Measurements from ENCODE around the gene SUPT3H. TPM values are rescaled to one million over a fixed set of nuclear protein-coding genes. Genes with fewer than 3 reads are reported as not detected.

Gene SUPT3H
- total and polyA plus RNA-seq, 2 donors from 2014 or later = 10.1 to 12.5 TPM

GRCh38 chr6:45229416-45229815 lies 148.3 kb downstream of the SUPT3H start:
- no peaks in the 10 kb centered on the region for H3K27me3 ChIP-seq (ENCODE audit: control insufficient read depth, insufficient read depth, low read length)

GRCh38 chr6:45226081-45226480 lies 151.7 kb downstream of the SUPT3H start:
- Histone ChIP-seq H3K27me3 (ENCODE audit: control insufficient read depth, insufficient read depth, low read length) (no peaks in the 10 kb centered on the region), H3K9ac (ENCODE audit: low read length in 3 of 3) (no peak overlapping the region), H3K27ac (ENCODE audit: low read depth in 2 of 2, low read length in 2 of 2) (no peak overlapping the region), H3K4me3 (ENCODE audit: low read length in 3 of 3) (no peak overlapping the region), H3K9me3 (ENCODE audit: control insufficient read depth in 2 of 3, insufficient read depth in 1 of 3, low read length in 3 of 3) (no peaks in the 10 kb centered on the region), H3K4me1 (ENCODE audit: control insufficient read depth in 2 of 3, insufficient read depth in 2 of 3, low read depth in 1 of 3, low read length in 3 of 3) (no peaks in the 10 kb centered on the region), H3K36me3 (ENCODE audit: control insufficient read depth in 2 of 3, insufficient read depth in 3 of 3, low read length in 3 of 3) (no peaks in the 10 kb centered on the region)
- intact Hi-C loops (cut with DNase I) = no loop called here
- no peak for TF ChIP-seq CTCF (IDR thresholded peaks at IDR 0.05; ENCODE audit: borderline replicate concordance, extremely low read depth, insufficient read depth)
- no peak for DNase-seq
- FAIRE-seq = no peak

More at GRCh38 chr6:45229416-45229815, 148.3 kb downstream of the SUPT3H start:
- intact Hi-C loops (cut with DNase I) = no loop called here
- FAIRE-seq = no peak
- TF ChIP-seq CTCF (IDR thresholded peaks at IDR 0.05; ENCODE audit: borderline replicate concordance, extremely low read depth, insufficient read depth) = no peak
- no peak overlapping the region for H3K4me3 ChIP-seq (ENCODE audit: low read length in 3 of 3)
- H3K36me3 ChIP-seq (ENCODE audit: control insufficient read depth in 2 of 3, insufficient read depth in 3 of 3, low read length in 3 of 3) = no peaks in the 10 kb centered on the region
- no peak for DNase-seq
- H3K9ac ChIP-seq (ENCODE audit: low read length in 3 of 3) = no peak overlapping the region
- H3K9me3 ChIP-seq (ENCODE audit: control insufficient read depth in 2 of 3, insufficient read depth in 1 of 3, low read length in 3 of 3) = peaks cover 2 to 14% (median 3%) of the 10 kb centered on the region in 3 donors
- no peak overlapping the region for H3K27ac ChIP-seq (ENCODE audit: low read depth in 2 of 2, low read length in 2 of 2)
- H3K4me1 ChIP-seq (ENCODE audit: control insufficient read depth in 2 of 3, insufficient read depth in 2 of 3, low read depth in 1 of 3, low read length in 3 of 3) = no peaks in the 10 kb centered on the region

- Histone ChIP-seq H3K9me3 (ENCODE audit: control insufficient read depth in 2 of 3, insufficient read depth in 1 of 3, low read length in 3 of 3) (no peaks in the 10 kb centered on the region), H3K4me3 (ENCODE audit: low read length in 3 of 3) (no peak overlapping the region), H3K27ac (ENCODE audit: low read depth in 2 of 2, low read length in 2 of 2) (no peak overlapping the region), H3K9ac (ENCODE audit: low read length in 3 of 3) (no peak overlapping the region), H3K36me3 (ENCODE audit: control insufficient read depth in 2 of 3, insufficient read depth in 3 of 3, low read length in 3 of 3) (no peaks in the 10 kb centered on the region), H3K4me1 (ENCODE audit: control insufficient read depth in 2 of 3, insufficient read depth in 2 of 3, low read depth in 1 of 3, low read length in 3 of 3) (no peaks in the 10 kb centered on the region), H3K27me3 (ENCODE audit: control insufficient read depth, insufficient read depth, low read length) (no peaks in the 10 kb centered on the region)
- no peak for FAIRE-seq
- DNase-seq = no peak
- no peak for TF ChIP-seq CTCF (IDR thresholded peaks at IDR 0.05; ENCODE audit: borderline replicate concordance, extremely low read depth, insufficient read depth)
- intact Hi-C loops (cut with DNase I) = no loop called here
These were observed 155.4 kb downstream of the SUPT3H start for GRCh38 chr6:45222380-45222779.

- DNase-seq (no peak), FAIRE-seq (no peak)
- intact Hi-C loops (cut with DNase I) = no loop called here
- H3K36me3 ChIP-seq (ENCODE audit: control insufficient read depth in 2 of 3, insufficient read depth in 3 of 3, low read length in 3 of 3) = no peaks in the 10 kb centered on the region
- no peak overlapping the region for H3K4me3 ChIP-seq (ENCODE audit: low read length in 3 of 3)
- H3K27ac ChIP-seq (ENCODE audit: low read depth in 2 of 2, low read length in 2 of 2) = no peak overlapping the region
- no peaks in the 10 kb centered on the region for H3K4me1 ChIP-seq (ENCODE audit: control insufficient read depth in 2 of 3, insufficient read depth in 2 of 3, low read depth in 1 of 3, low read length in 3 of 3)
- TF ChIP-seq CTCF (IDR thresholded peaks at IDR 0.05; ENCODE audit: borderline replicate concordance, extremely low read depth, insufficient read depth) = no peak
- H3K27me3 ChIP-seq (ENCODE audit: control insufficient read depth, insufficient read depth, low read length) = no peaks in the 10 kb centered on the region
- H3K9me3 ChIP-seq (ENCODE audit: control insufficient read depth in 2 of 3, insufficient read depth in 1 of 3, low read length in 3 of 3) = peaks cover 0 to 11% (median 0%) of the 10 kb centered on the region in 3 donors
- H3K9ac ChIP-seq (ENCODE audit: low read length in 3 of 3) = no peak overlapping the region
These were observed 162.0 kb downstream of the SUPT3H start for GRCh38 chr6:45215759-45216158.
